ENCODE data around the gene SH2D5. TPM values are rescaled to one million over a fixed set of nuclear protein-coding genes. Genes with fewer than 3 reads are reported as not detected.

Gene SH2D5
- total RNA-seq, 4 donors from 2014 or later, result 0.23 to 1.2 TPM; not detected in 2

DNA sequence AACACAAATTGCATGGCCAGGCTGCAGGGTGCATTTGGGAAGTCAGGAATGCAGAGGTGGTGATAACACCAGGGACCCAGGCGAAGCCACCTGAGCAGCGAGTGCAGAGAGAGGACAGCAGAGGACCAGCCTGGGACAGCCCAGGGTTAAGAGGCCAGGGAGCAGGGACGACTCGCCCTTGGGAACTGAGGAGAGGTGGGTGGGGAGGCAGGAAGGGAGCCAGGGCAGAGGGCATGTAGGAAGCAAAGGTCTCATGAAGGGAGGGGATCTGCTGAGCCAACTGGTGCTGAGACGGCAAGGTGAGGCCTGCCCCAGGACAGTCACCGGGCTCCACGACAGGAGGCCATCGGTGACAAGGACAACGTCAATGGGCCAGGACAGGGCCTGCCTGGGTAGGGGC lies 31.1 kb downstream of the SH2D5 start:
- no peaks in the 10 kb centered on the region for H3K36me3 ChIP-seq

GRCh38 chr1:20700636-20701215 lies 31.8 kb downstream of the SH2D5 start:
- 85% methylated on average over 17 of the region's 17 CpGs for WGBS
- no peak for DNase-seq (ENCODE audit: low spot score in 2 of 2)
- Histone ChIP-seq H3K4me3 (no peak overlapping the region), H3K9me3 (no peaks in the 10 kb centered on the region), H3K27ac (no peak overlapping the region), H3K36me3 (no peaks in the 10 kb centered on the region), H3K27me3 (no peaks in the 10 kb centered on the region), H3K4me1 (peaks cover 18% of the 10 kb centered on the region)
- no peak for TF ChIP-seq POLR2A (IDR thresholded peaks at IDR 0.05)
- no peak for TF ChIP-seq EP300 (IDR thresholded peaks at IDR 0.05)
- no peak for TF ChIP-seq POLR2AphosphoS5 (IDR thresholded peaks at IDR 0.05)
- TF ChIP-seq CTCF (IDR thresholded peaks at IDR 0.05), result no peak

More for the DNA sequence above, 31.1 kb downstream of the SH2D5 start:
- Histone ChIP-seq H3K9me3 (no peaks in the 10 kb centered on the region), H3K27me3 (no peaks in the 10 kb centered on the region), H3K27ac (no peak overlapping the region), H3K4me1 (peaks cover 13% of the 10 kb centered on the region), H3K4me3 (no peak overlapping the region)
- 84% methylated on average over 9 of the region's 9 CpGs for WGBS
- TF ChIP-seq POLR2A (IDR thresholded peaks at IDR 0.05) (no peak), CTCF (IDR thresholded peaks at IDR 0.05) (no peak), EP300 (IDR thresholded peaks at IDR 0.05) (no peak), POLR2AphosphoS5 (IDR thresholded peaks at IDR 0.05) (no peak)
- DNase-seq (ENCODE audit: low spot score in 2 of 2), result no peak

DNA sequence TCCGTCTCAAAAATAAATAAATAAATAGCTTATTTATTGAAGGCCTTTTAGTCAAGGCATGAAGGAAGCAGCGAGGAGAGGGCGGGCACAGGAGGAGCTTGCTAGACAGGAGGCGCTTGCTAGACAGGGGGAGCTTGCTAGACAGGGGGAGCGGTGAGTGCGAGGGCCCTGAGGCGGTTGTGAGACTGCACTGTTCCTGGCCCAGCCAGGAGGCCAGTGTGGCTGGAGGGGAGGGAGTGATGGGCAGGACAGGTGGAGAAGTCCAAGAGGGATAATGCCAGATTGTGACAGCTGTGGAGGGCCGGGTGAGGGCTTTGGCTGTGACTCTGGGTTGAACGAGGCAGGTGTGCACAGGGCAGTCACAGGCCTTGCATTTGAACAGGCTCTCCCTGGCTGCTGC lies 32.9 kb downstream of the SH2D5 start:
- Histone ChIP-seq H3K4me1 (peaks cover 18% of the 10 kb centered on the region), H3K4me3 (no peak overlapping the region), H3K9me3 (no peaks in the 10 kb centered on the region), H3K27me3 (no peaks in the 10 kb centered on the region), H3K27ac (no peak overlapping the region), H3K36me3 (no peaks in the 10 kb centered on the region)
- no peak for DNase-seq (ENCODE audit: low spot score in 2 of 2)
- TF ChIP-seq CTCF (IDR thresholded peaks at IDR 0.05), result no peak
- no peak for TF ChIP-seq POLR2AphosphoS5 (IDR thresholded peaks at IDR 0.05)
- no peak for TF ChIP-seq EP300 (IDR thresholded peaks at IDR 0.05)
- no peak for TF ChIP-seq POLR2A (IDR thresholded peaks at IDR 0.05)
- WGBS, result 76% methylated on average over 9 of the region's 9 CpGs

DNA sequence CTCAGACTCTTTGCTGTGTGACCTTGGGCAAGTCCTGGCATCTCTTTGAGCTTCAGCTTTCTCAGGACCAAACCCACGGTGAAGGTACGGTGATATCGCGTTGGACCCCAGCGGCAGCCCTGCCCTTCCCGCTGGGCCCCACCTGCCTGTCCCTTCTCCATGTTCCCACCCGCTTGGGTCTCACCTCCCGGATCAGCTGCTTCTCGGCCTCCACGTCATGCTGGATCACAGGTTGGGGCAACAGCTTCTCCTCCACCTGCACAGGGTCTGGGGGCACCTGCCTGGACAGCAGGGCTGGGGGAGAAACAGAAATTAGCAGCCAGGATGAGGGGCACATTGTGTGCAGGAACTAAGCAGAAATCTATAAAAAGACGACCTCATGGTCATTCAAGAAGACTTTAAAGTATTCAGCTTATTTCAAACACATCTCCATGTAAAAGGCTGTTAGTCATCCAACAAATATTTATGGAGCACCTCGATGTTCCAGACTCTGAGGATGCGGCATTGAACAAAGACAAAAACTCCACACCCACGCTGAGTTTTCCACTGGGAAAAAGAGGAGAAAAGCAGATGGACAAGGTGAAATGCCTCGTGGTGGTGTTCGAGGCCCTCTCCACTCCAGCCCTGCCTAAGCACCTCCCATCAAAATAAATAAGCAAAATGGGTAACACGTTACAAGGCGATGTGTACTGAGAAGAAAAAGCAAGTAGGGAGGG lies 34.1 kb downstream of the SH2D5 start:
- 84% methylated on average over 18 of the region's 18 CpGs for WGBS
- Histone ChIP-seq H3K27ac (no peak overlapping the region), H3K4me1 (peaks cover 18% of the 10 kb centered on the region), H3K9me3 (no peaks in the 10 kb centered on the region), H3K4me3 (no peak overlapping the region), H3K27me3 (no peaks in the 10 kb centered on the region), H3K36me3 (no peaks in the 10 kb centered on the region)
- no peak for TF ChIP-seq CTCF (IDR thresholded peaks at IDR 0.05)
- TF ChIP-seq EP300 (IDR thresholded peaks at IDR 0.05), result no peak
- no peak for TF ChIP-seq POLR2AphosphoS5 (IDR thresholded peaks at IDR 0.05)
- no peak for TF ChIP-seq POLR2A (IDR thresholded peaks at IDR 0.05)
- no peak for DNase-seq (ENCODE audit: low spot score in 2 of 2)

DNA sequence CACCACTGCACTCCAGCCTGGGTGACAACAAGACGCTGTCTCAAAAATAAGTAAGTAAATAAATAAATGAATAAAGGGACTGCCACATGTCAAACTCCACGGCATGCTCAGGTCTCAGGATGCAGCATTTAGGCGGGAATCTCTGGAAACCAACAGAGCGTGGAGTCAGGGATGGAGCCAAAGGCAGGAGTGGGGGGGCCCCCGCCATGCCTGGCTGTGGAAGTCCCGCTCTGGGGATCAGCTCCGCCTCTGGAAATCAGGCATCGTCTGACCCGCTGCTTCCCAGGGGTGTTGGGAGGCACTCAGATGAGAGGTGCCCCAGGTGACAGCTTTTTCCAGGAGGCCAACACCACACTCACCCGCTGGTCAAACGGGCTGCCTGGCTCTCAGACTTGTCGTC lies 34.9 kb downstream of the SH2D5 start:
- Histone ChIP-seq H3K4me1 (peaks cover 18% of the 10 kb centered on the region), H3K9me3 (no peaks in the 10 kb centered on the region), H3K27me3 (no peaks in the 10 kb centered on the region), H3K36me3 (no peaks in the 10 kb centered on the region), H3K27ac (no peak overlapping the region), H3K4me3 (no peak overlapping the region)
- TF ChIP-seq POLR2A (IDR thresholded peaks at IDR 0.05) (no peak), POLR2AphosphoS5 (IDR thresholded peaks at IDR 0.05) (no peak), CTCF (IDR thresholded peaks at IDR 0.05) (no peak), EP300 (IDR thresholded peaks at IDR 0.05) (no peak)
- no peak for DNase-seq (ENCODE audit: low spot score in 2 of 2)
- WGBS, result 88% methylated on average over 11 of the region's 12 CpGs
